ENCODE results near the gene FABP7. TPM values are rescaled to one million over a fixed set of nuclear protein-coding genes. Genes with fewer than 3 reads are reported as not detected.

Gene FABP7
- total and polyA plus RNA-seq, 2 of the 13 experiments (the other 11 are each of a cell fraction or from before 2014, with no cell fraction given): not detected

DNA sequence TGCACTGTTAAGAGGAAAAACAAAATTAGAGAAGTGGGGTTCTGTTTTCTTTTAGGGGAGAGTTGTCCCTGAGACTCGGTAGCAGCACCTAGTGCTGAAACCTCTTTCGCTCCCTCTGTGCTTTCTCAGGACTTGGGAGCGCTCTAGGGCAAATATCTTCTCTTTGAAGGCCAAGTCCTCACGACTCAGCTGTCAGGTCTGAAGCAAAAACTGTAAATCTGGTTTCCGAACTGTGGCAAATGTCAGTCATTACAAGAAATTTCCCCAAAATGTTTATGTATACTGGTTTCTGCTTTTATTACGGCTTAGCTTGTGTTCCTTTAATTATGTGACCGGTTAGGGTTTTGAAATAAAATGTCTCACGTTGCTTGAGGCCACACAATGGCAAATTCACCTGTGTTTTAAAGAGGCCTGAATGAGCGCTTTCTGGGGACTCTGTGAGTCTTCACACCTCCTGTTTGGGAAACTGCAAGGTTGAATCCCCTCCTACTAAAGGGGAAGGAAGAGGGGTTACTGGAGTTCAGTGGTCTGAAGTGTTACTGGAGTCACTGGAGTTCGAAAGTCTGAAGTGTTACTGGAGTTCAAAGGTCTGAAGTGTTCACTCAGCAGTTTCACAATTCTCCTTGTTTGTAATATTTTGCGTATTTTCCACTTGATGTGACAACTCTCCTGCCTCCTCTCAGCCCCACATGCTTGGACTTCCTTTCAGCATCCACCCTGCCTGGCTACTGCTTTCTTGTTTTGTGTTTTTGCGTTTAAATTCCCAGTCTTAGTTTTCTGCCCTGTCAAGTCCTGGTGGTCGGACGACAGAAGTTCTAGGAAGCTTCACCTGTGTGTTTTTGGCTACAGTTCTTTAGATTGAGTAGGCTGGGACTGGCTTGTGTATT lies 11.2 kb downstream of the FABP7 start (continued):
- TF ChIP-seq, protein P1, sequence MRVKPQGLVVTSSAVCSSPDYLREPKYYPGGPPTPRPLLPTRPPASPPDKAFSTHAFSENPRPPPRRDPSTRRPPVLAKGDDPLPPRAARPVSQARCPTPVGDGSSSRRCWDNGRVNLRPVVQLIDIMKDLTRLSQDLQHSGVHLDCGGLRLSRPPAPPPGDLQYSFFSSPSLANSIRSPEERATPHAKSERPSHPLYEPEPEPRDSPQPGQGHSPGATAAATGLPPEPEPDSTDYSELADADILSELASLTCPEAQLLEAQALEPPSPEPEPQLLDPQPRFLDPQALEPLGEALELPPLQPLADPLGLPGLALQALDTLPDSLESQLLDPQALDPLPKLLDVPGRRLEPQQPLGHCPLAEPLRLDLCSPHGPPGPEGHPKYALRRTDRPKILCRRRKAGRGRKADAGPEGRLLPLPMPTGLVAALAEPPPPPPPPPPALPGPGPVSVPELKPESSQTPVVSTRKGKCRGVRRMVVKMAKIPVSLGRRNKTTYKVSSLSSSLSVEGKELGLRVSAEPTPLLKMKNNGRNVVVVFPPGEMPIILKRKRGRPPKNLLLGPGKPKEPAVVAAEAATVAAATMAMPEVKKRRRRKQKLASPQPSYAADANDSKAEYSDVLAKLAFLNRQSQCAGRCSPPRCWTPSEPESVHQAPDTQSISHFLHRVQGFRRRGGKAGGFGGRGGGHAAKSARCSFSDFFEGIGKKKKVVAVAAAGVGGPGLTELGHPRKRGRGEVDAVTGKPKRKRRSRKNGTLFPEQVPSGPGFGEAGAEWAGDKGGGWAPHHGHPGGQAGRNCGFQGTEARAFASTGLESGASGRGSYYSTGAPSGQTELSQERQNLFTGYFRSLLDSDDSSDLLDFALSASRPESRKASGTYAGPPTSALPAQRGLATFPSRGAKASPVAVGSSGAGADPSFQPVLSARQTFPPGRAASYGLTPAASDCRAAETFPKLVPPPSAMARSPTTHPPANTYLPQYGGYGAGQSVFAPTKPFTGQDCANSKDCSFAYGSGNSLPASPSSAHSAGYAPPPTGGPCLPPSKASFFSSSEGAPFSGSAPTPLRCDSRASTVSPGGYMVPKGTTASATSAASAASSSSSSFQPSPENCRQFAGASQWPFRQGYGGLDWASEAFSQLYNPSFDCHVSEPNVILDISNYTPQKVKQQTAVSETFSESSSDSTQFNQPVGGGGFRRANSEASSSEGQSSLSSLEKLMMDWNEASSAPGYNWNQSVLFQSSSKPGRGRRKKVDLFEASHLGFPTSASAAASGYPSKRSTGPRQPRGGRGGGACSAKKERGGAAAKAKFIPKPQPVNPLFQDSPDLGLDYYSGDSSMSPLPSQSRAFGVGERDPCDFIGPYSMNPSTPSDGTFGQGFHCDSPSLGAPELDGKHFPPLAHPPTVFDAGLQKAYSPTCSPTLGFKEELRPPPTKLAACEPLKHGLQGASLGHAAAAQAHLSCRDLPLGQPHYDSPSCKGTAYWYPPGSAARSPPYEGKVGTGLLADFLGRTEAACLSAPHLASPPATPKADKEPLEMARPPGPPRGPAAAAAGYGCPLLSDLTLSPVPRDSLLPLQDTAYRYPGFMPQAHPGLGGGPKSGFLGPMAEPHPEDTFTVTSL (CRISPR knock-in tag; IDR thresholded peaks at IDR 0.05; ENCODE audit: borderline replicate concordance): peak; percentile 77; the same call in 1 of the 2 replicates
- TF ChIP-seq ZFP1 (CRISPR knock-in tag; IDR thresholded peaks at IDR 0.05) (no peak; the same call in 1 of the 2 replicates), ZNF260 (CRISPR knock-in tag; IDR thresholded peaks at IDR 0.05; ENCODE audit: borderline replicate concordance, low read depth) (no peak), ZNF569 (CRISPR knock-in tag; IDR thresholded peaks at IDR 0.05; ENCODE audit: borderline replicate concordance) (no peak), SIN3B (IDR thresholded peaks at IDR 0.05; ENCODE audit: low read length) (no peak), ZNF619 (CRISPR knock-in tag; IDR thresholded peaks at IDR 0.05) (no peak), MED13 (CRISPR knock-in tag; IDR thresholded peaks at IDR 0.05) (no peak), REXO4 (CRISPR knock-in tag; IDR thresholded peaks at IDR 0.05; ENCODE audit: borderline replicate concordance) (no peak), ZNF441 (CRISPR knock-in tag; IDR thresholded peaks at IDR 0.05; ENCODE audit: borderline replicate concordance) (peak; percentile 51; the same call in 1 of the 2 replicates), ZNF343 (CRISPR knock-in tag; IDR thresholded peaks at IDR 0.05) (peak; percentile 46; the same call in 1 of the 2 replicates), HOXA9 (CRISPR knock-in tag; IDR thresholded peaks at IDR 0.05; ENCODE audit: borderline replicate concordance) (no peak), NR2C2 (CRISPR knock-in tag; IDR thresholded peaks at IDR 0.05; ENCODE audit: borderline replicate concordance) (peak; percentile 74), ZNF234 (CRISPR knock-in tag; conservative IDR thresholded peaks at IDR 0.05) (no peak), ZFP41 (CRISPR knock-in tag; IDR thresholded peaks at IDR 0.05; ENCODE audit: borderline replicate concordance) (no peak)
- TF ChIP-seq, protein P2, sequence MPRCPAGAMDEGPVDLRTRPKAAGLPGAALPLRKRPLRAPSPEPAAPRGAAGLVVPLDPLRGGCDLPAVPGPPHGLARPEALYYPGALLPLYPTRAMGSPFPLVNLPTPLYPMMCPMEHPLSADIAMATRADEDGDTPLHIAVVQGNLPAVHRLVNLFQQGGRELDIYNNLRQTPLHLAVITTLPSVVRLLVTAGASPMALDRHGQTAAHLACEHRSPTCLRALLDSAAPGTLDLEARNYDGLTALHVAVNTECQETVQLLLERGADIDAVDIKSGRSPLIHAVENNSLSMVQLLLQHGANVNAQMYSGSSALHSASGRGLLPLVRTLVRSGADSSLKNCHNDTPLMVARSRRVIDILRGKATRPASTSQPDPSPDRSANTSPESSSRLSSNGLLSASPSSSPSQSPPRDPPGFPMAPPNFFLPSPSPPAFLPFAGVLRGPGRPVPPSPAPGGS (CRISPR knock-in tag; IDR thresholded peaks at IDR 0.05): no peak
- TF ChIP-seq, protein P3, sequence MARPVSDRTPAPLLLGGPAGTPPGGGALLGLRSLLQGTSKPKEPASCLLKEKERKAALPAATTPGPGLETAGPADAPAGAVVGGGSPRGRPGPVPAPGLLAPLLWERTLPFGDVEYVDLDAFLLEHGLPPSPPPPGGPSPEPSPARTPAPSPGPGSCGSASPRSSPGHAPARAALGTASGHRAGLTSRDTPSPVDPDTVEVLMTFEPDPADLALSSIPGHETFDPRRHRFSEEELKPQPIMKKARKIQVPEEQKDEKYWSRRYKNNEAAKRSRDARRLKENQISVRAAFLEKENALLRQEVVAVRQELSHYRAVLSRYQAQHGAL (CRISPR knock-in tag; IDR thresholded peaks at IDR 0.05; ENCODE audit: not compliant biosample characterization): no peak
- TF ChIP-seq, protein P4, sequence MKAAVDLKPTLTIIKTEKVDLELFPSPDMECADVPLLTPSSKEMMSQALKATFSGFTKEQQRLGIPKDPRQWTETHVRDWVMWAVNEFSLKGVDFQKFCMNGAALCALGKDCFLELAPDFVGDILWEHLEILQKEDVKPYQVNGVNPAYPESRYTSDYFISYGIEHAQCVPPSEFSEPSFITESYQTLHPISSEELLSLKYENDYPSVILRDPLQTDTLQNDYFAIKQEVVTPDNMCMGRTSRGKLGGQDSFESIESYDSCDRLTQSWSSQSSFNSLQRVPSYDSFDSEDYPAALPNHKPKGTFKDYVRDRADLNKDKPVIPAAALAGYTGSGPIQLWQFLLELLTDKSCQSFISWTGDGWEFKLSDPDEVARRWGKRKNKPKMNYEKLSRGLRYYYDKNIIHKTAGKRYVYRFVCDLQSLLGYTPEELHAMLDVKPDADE (CRISPR knock-in tag; IDR thresholded peaks at IDR 0.05): no peak
- TF ChIP-seq, protein P5, sequence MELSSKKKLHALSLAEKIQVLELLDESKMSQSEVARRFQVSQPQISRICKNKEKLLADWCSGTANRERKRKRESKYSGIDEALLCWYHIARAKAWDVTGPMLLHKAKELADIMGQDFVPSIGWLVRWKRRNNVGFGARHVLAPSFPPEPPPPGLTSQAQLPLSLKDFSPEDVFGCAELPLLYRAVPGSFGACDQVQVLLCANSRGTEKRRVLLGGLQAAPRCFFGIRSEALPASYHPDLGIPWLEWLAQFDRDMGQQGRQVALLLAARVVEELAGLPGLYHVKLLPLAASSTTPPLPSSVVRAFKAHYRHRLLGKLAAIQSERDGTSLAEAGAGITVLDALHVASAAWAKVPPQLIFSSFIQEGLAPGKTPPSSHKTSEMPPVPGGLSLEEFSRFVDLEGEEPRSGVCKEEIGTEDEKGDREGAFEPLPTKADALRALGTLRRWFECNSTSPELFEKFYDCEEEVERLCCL (CRISPR knock-in tag; IDR thresholded peaks at IDR 0.05; ENCODE audit: borderline replicate concordance): no peak
